Muscle of back (tissue), 11 donors: ENCODE data around the gene LRP1B. TPM values are rescaled to one million over a fixed set of nuclear protein-coding genes. Genes with fewer than 3 reads are reported as not detected.

ENCODE experiments used
- DNase-seq, 3 donors: peaks; one replicate each; pipeline versions ENCODE4 v3.0.0 to v3.0.0-alpha.2; 2013
- polyA plus RNA-seq, 10 donors: library from polyadenylated mRNA; unstranded; fragments of 120-200 nt; gene quantifications; one replicate each; pipeline ENCODE4 v1.2.1, GENCODE V29; 2013; ENCODE audit not compliant: insufficient read length in 10 of 10

LRP1B gene
- polyA plus RNA-seq, 10 donors, result 0.94 to 2.8 (median 1.9) TPM

DNA sequence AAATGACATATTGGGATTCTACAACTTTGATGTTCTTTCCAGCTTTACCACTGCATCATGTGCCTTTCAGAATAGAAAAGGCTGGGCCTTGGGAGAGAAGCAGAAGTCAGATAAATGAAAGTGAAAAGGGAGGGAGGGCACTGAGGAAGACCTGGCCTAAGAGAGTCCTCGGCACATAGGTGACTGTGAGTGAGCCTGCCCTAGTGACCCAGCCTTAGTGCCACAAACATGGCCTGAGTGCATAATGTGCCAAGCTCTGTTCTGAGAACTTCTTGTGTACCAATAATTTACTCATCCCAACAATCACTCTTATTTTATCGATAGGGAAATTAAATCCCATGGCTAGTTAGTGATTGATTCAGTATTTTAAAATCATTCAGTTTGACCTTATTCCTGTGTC is 436.6 kb downstream of the LRP1B start:
- no peak for DNase-seq

DNA sequence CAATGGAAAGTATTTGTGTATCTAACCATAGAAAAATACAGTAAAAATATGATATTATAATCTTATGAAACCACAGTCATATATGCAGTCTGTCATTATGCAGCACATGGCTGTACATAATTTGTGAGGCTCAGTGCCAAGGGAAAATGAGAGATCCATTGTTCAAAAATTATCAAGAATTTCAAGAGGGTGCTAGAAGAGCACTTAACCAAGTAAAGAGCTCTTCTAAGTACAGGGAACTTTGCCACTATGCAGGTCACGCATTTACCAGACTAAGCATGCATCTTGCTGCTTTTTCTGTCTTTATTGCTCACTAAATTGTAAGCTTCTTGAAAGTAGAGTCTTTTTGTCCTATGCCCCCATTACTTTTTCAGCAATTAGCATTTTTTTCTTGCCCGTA is 438.0 kb downstream of the LRP1B start:
- DNase-seq, result no peak

DNA sequence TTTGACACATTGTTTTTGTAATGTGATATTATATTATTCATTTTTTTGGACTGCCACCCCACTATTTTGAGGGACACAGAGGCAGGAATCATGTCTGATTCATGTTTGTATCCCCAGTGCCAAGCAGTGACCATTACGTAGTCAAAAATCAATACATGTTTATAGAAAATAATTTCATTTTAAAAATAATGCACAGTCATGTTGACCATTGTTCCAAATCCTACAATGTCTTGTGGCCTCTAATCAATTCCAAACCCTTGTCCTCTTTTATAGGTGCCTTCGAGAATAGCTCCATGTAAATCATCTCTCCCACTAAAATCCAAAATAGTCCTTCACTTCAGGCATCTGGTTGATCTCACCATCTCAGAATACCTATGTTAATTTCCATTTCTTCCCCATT is 454.7 kb downstream of the LRP1B start:
- no peak for DNase-seq

DNA sequence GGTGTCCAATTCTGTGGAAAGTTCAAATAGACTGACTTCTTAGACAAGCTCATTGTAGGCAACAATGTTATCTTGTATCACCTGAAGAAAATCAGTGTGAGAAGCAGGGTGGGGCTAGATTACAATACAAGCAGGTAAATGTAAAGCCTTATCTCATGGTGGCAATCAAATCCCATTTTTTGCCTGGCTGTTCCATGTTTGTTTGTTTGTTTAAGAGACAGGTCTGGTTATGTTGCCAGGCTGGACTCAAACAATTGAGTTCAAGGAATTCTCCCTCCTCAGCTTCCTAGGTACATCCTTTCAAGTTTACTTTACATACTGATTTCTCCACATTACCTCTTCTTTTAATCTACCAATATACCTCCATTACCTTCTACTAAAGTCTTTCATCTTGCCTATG is 464.6 kb downstream of the LRP1B start:
- no peak for DNase-seq

DNA sequence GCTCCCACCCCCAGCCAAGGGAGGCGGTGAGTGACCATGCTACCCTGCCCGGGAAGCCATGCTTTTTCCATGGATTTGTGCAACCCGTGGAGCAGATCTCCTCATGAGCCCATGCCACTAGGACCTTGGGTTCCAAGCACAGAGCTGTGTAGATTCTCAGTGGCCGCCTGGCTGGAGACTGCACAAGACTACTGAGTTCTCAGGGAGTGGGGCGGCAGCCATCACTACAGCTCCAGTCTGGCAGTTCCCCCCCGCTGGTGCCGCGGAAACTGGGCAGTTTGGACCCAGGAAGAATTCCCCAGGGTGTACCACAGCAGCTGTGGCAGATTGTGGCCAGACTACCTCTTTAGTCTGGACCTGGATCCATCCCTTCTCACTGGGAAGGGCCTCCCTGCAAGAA is 470.6 kb downstream of the LRP1B start:
- no peak for DNase-seq

DNA sequence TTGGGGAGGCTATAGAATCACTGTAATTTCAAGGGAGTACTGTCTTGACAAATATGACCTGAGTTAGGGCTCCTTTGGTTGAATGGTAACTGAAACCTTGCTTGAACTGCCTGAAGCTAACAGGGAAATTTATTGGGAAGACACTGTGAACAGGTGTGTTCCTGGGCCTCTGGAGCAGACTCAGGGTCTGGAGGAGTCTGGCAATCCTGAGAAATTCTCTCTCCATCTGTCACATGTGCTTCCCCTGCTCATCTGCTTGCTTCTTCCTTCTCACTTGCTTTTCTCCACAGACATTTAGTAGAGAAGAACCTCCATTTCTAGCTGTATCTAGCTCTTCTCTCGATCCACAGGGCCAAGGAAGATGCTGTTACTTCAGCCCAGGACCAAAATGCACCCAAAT is 476.5 kb downstream of the LRP1B start:
- DNase-seq, result no peak

DNA sequence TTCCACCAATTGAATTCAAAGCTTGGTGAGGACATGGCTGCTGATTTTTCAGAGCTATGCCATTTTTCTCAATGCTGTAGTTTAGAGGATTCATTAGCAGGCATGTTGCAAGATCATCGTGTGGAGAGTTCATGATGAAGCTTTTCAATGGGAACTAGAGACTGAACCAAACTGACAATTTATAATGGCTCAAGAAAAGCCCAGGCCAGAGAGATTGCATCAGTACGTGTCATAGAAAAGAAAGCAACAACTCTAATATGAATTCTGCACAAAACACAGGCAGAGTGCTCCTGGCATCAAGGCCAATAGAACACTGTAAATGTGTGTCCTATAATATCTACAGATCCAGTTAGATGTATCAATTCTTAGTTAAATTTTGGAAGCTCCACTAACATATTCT is 477.6 kb downstream of the LRP1B start:
- DNase-seq, result no peak

DNA sequence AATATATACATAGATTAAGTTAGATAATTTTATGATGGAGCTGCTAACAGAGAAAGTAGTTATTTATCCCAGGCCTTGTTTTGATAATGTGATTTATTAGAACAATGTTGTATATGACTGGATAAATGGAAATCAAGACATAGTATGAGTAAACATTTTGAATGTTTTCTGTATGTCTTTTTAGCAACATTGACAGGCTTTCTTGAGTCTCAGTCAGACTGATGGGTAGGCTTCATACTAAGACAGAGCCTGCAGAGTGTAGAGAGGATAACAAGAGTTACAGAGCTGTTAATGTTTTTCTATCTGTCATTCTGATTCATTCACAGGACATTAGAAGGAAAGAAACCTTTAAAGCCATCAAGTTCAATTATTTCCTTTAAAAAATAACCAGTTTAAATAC is 478.5 kb downstream of the LRP1B start:
- no peak for DNase-seq

DNA sequence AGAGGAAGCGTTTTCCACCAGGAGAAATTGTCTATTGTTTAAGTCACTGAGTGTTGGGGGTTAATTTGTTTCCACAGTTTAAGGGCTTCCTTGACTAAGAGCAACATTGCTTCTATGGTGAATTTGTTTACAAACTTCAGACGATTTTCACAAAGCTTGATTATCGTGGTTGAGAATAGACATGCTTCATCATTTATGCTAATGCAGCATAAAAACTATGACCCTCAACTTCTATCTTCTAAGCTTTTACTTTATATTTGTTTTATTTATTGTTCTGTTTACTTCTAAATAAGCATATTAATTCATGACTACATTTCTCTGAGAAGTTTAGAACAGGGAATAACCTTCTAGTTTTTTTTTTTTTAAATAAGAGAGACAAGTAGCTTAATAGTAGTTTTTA is 483.5 kb downstream of the LRP1B start:
- no peak for DNase-seq

DNA sequence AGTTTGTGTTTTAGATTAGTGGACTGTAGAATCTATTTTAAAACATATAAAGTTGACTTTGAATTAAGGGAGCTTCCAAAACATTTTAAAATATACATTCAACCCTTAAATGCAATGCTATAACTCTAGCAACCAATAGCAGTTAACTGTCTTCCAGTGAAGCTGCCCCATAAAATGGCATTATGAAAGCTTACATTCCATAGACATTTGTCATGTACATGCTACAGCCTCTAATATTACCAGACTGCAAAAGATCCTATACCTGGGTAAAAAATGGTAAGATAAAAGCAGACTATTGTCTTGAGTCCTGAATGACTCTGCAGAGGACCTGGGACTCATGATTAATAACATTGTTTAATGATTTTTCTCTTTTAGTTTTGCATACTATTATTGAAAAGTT is 489.4 kb downstream of the LRP1B start:
- no peak for DNase-seq

DNA sequence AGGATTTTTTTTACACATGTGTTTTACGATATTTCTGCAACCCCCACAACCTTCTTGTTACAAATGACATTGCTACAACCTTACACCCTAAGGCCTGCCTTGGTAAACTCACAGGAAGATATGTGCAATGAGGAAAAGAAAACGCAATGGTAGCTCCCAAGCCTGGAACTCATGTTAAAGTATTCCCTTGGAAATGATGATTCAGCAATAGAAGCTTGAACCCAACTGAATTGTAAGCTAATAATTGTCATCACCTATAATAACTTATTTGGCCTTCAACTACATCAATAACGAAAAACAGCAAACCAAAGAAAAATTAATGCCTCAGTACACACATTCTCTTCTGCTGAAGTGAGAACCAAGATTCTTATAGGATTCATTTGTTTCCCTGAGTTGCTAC is 491.0 kb downstream of the LRP1B start:
- DNase-seq, result no peak

DNA sequence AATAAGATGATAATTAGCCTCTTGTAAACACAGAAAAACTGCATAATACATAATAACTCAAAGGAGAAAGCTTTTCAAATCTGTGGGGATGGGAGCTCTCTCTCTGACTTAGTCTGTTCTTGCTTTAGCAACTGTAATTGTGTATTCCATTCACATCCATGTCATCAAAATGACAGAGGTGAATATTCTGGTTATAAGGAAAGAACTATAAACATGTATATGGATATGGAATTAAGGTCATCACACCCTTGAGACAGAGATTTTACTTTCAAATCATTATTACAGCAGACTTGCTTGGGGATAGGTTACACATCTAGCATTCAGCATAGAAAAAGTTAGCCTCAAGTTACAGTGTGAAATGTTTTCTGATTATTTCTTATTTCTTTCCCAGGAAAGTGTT is 497.7 kb downstream of the LRP1B start:
- no peak for DNase-seq

DNA sequence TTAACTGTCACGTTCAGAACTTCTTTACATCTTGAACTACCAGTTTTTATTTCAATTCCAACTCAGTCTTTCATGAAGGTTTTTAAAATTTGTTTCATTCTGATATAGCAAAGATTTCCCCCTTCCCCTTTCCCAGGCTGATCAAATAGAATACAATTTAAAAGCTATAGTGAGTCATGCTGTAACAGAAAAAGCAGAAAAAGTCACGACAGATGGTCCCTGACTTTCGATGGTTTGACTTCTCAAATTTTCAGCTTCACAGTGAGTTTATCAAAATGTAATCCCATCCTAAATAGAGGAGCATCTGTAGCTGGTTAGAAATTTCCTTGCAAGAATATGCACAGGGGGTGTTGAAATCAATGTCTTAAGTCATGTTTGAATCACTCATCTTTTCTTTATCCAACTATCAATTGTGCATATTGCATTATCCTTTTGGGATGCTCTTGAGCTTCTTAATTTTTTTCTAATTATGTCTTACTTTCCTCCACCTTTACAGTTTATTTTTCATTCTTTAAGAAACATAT is 500.3 kb downstream of the LRP1B start:
- no peak for DNase-seq

DNA sequence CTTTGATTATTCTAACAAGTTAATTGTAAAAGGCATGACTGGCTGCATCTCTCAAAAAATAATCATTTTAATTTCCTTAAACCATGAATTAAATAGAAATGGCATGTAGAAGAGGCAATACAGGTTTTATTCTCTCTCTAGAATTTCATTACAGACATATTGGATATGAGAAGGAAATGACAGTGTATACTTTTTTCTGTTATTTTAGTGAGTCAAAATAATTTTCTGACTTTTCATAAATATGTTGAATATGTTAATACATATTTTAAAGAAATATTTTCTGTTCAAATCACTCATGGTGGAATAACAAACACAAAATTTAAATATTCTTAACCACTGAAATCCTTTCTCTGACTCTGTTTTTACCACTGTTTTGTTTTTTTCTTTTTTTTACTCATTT is 510.4 kb downstream of the LRP1B start:
- no peak for DNase-seq

DNA sequence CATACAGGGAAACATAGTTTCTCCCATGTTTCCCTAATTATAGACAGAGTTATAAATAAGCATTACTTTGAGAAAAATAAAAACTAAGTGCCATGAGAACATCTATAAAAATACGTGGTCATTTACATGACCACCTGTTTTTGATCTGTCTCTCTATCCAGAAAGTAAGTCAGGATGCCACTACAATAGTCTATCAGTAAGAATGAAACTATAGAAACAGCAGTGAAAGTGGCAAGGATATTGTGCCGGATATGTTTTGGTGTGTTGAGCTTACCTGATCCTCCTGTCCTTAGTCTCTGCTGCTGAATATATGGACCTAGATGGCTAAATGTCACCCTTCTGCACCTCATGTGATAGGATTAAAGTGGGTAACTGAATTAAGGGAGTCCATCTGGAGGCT is 512.4 kb downstream of the LRP1B start:
- no peak for DNase-seq

DNA sequence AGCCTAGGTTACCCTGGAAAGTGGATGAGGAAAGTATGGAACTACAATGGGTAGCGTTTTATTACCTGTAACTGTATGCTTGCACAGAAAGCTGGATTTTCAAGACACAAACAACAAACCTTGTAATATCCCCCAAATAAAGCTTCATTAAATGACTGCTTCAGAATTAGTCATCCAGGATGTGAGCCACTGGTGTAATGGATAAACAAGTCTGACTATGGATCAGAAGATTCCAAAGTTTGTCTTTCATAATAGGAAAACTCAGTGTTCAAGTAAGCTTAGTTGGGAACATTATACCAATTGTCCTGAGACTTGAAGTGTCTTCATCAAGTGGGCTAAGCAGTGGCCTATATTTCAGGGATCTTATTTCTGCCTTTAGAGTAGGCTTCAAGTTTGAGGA is 518.8 kb downstream of the LRP1B start:
- no peak for DNase-seq

DNA sequence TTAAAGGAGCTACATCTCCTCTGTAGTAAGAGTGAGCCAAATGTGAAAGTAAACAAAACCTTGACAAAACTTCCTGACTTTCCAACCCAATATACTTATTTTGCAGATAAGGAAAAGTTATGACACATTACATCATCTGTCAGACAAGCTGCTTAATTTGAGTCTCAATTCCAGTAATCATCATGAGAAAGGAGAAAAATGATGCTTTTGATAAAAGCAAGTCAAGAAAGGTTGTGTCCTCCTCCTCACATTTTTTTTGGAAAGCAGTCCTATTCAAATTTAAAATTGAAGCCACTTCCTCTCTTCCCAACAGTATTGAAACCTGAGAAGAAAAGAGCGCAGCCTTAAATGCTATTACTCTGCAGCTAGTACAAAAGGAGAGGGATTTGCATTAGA is 519.6 kb downstream of the LRP1B start:
- peak in 2 of 3 donors; percentile 2 to 22 for DNase-seq

DNA sequence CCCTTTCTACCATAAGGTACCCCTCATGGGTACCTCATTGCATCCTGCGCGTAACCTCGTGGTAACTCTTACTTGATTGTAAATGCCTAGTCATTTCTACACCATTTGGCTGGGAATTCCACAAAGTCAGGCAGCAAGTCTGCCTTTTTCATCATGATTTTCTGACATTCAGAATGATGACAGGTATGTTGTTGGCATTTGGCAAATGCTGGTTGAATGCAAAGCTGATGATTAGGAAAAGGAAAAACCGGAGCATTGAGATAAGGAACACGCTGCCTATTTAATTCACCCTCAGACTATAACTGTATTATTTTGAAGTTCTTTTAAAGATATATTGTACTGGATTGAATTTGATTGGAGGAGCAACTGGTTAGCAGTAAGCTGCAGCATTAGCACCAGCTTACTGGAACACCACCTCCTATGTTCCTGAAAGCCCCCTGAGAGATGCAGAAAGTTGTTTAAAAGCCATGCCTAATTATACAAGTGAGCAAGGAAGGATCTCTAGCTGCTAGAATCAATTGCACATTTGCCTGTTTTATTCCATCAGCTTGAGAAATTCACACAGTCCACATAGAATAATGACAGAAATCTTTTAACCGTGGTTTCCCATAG is 520.1 kb downstream of the LRP1B start:
- no peak for DNase-seq

DNA sequence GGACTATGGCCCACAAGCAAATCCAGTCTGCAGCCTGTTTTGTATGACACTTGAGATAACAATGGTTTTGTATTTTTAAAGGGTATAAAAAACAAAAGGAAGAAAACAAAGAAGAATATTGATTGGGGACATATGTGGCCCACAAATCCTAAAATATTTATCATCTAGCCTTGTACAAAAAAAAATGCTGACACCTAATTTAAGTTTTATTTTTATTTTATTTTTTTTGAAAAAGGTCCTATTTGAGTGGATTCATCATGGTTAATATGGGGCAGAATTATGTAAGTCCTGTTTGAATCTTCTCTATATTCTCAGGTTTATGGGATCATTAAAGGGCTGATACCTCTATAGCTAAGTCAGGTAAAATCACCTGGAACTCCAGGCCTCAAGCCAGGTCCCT is 525.7 kb downstream of the LRP1B start:
- no peak for DNase-seq

DNA sequence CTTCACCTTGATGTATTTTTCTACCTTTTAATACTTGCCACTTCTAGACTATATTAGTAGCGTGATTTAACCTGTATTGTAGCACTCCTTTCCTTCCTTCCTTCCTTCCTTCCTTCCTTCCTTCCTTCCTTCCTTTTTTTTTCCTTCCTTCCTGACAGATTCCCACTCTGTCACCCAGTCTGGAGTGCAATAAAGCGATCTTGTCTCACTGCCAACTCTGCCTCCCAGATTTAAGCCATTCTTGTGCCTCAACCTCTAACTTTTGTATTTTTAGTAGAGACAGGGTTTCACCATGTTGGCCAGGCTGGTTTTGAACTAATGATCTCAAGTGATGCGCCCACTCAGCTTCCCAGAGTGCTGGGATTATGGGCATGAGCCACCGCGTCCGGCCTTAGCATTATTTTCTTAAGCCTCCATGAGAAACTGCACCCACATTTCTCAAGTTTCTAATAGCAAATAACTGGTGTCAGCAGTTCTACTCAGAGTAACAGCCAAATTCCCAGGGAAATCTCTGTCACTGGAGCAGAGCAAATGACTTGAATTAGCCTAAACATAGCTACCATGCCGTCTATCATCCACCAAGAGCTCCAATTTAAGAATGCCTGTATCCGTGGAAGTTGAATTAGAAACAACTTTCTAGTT is 529.2 kb downstream of the LRP1B start:
- no peak for DNase-seq

DNA sequence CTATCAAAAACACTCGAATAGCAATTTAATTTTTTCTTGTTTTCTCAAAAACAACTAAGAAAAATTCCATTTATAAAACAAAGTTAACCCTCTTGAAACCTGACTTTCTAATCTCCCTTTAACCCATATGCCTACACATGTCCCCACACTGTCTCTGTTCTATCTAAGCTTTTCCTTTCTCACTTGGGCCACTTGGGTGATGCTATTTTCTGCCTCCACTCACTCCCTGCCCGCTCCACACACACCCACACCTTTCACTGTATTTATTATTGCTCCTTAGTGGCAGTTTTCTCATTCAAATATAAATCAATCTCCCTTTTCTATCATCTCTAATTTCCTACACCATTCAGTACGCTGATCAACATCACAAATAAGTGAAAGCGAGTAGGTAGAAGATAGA is 531.1 kb downstream of the LRP1B start:
- DNase-seq, result no peak

DNA sequence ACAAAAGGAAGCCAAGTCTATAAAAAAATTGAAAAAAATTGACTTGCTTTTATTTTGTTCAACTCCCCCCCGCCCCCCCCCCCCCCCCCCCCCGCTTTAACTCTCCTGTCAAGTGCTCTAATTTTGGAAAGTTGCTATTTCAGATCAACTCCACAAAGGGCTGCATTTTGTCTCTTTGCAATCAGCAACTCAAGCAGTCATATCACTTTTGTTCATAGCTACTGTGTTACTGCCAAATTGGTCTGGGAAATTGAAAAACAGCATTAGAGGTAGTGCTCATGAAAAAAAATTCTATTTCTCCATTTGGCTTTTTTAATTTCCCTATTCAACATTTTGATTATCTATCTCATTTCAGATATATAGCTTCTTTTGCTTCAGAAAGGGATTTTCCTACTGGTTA is 531.8 kb downstream of the LRP1B start:
- no peak for DNase-seq

DNA sequence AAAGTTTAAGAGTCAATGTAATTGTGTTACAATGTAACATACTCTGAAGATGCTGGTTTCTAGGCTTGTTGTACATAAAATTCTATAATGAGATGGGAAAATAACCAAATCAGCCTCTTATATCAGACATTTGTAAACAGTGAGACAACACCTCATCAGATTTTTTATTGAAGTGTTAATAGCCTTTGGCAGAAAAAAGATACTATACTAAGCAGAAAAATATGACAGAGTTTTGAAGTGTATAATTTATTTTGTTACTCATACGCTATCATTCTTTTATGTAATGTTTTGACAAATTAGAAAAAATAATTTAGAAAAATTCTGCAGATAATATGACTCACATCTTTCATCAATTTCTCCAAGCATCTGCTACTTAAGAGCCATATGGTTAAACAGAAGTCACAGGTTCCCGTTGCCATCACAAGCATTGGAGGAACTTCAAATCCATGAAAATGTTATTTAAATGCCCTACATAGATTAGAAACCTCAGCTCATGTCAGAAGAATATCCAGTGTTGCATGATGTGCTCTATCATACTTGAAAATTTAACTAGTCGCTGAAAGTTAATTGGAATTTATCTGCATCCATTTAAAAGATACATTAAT is 535.4 kb downstream of the LRP1B start:
- no peak for DNase-seq

DNA sequence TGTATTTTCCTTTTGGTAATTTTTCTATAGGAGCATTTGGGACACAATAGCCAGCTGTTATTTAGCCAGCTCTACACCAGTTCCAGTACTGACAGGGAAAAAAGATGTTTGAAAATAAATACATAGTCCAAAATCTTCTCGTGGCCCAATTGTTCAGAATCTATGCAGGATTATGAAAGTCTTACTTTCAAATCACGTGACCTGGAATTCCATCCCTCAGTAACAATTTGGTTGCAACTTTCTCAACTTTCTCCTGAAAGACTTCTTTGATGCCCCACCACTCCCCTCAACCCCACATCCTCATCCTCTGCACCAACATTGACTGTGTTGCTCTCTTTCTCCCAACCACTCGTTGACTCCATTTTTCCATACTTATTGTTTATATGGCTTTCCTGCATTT is 539.0 kb downstream of the LRP1B start:
- DNase-seq, result no peak
